Upper lobe of left lung (tissue), 6 donors: ENCODE results near the gene SSX4B. TPM values are rescaled to one million over a fixed set of nuclear protein-coding genes. Genes with fewer than 3 reads are reported as not detected.
"Not testable (repeated sequence)": the region's sequence is repeated elsewhere in the genome, so short reads cannot be mapped to it uniquely, and the experiment has no call there.

Experiments
- ATAC-seq, 2 donors: fragments of 200-7000 bp; cut with Tn5 transposase; one replicate each; pipeline ENCODE4 v1.9.1; 2022; ENCODE audit warnings: mild to moderate bottlenecking in 2 of 2, moderate library complexity in 2 of 2; ENCODE audit not compliant: low FRiP score in 2 of 2
- DNase-seq, 2 donors: peaks; one replicate each; pipeline ENCODE4 v3.0.0-alpha.2; 2019 to 2020
- H3K27ac ChIP-seq, 4 donors: fragments of 200-600 bp; sonication (generic); one replicate each; pipeline ENCODE4 v1.5.1; 2016 to 2019
- H3K27me3 ChIP-seq, 4 donors: fragments of 200-600 bp; sonication (generic); one replicate each; pipeline ENCODE4 v1.5.1; 2017 to 2019
- H3K36me3 ChIP-seq, 4 donors: fragments of 200-600 bp; sonication (generic); one replicate each; pipeline ENCODE4 v1.5.1; 2016 to 2019
- H3K4me1 ChIP-seq, 4 donors: fragments of 200-600 bp; sonication (generic); one replicate each; pipeline ENCODE4 v1.5.1; 2018 to 2019
- H3K4me3 ChIP-seq, 4 donors: fragments of 200-600 bp; sonication (generic); one replicate each; pipeline ENCODE4 v1.5.1; 2017 to 2019; ENCODE audit warnings: mild to moderate bottlenecking in 2 of 4, moderate library complexity in 1 of 4
- H3K9me3 ChIP-seq, 4 donors: fragments of 200-600 bp; sonication (generic); one replicate each; pipeline ENCODE4 v1.5.1; 2018 to 2019
- EP300 ChIP-seq, 4 donors: sonication (generic); formaldehyde crosslinking; IDR thresholded peaks; one replicate each; pipeline ENCODE4 v1.5.1; 2017; ENCODE audit warnings: antibody characterized with exemption in 4 of 4, control low read depth in 2 of 4
- POLR2A ChIP-seq, 4 donors: fragments of 450-650 bp; IDR thresholded peaks; one replicate each; pipeline ENCODE4 v1.5.1; 2016 to 2017; ENCODE audit warnings: antibody characterized with exemption in 4 of 4, mild to moderate bottlenecking in 2 of 4
- POLR2AphosphoS5 ChIP-seq, 2 donors: sonication (generic); formaldehyde crosslinking; IDR thresholded peaks; one replicate each; pipeline ENCODE4 v1.5.1; 2017; ENCODE audit warnings: antibody characterized with exemption in 2 of 2
- WGBS, 2 donors: methylation state at CpG; one replicate each; pipeline ENCODE4 v1.1.5; 2017 to 2018; 5-methylcytosine and 5-hydroxymethylcytosine counted together
- total RNA-seq, 6 donors: library from RNA; depleted of rRNA in 4 of 6; stranded (reverse); fragments of >200 nt in 4 of 6; gene quantifications; one replicate each; pipeline versions ENCODE4 v1.1.0 to v1.2.1, GENCODE V29; 2016 to 2021
- TF ChIP-seq, protein P1 (sequence below), 6 experiments: fragments of 450-650 bp in 4 of 6; fragments of 200-600 bp in 2 of 6; sonication (generic) in 2 of 6; IDR thresholded peaks; one replicate each; pipeline ENCODE4 v1.5.1; 2016 to 2019; ENCODE audit warnings: antibody characterized with exemption in 6 of 6
- donor health status: DM: no; HTN: no; CAD: no; lungs with moderate emphysema.
- donor health status: DM: no; HTN: yes; CAD: no; lungs with severe emphysema.

The SSX4B gene, protein sequence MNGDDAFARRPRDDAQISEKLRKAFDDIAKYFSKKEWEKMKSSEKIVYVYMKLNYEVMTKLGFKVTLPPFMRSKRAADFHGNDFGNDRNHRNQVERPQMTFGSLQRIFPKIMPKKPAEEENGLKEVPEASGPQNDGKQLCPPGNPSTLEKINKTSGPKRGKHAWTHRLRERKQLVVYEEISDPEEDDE
- total RNA-seq = not detected

DNA sequence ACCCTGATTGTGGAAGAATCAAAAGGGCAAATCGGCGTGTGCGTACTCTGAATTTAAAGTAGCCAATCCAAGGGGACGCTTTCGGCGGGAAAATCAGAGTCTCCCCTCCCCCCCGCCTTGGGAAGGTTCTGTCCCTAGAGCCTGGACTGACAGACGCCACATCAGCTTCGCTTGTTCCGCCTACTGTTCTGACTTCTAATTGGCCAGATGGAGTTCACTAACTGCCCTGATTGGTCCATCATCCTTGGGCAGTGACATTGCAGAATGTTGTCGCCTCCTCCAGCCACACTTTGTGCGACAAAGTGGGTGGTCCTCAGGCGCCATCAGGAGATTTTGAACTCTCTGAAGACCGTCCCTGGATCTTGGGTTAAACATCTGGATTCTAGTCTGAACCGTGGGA, at the start of gene SSX4B:
Gene SSX4B, minus strand, starts transcription at position 101 of the 400 bp plus-strand sequence. CDS start 588 bp downstream, outside the sequence.
- not testable (repeated sequence) for ATAC-seq, H3K4me1 ChIP-seq, H3K4me3 ChIP-seq, DNase-seq, H3K27me3 ChIP-seq, H3K36me3 ChIP-seq, H3K27ac ChIP-seq, H3K9me3 ChIP-seq
- no CpG with 5 or more reads among the region's 15 CpGs for WGBS, 2 donors

DNA sequence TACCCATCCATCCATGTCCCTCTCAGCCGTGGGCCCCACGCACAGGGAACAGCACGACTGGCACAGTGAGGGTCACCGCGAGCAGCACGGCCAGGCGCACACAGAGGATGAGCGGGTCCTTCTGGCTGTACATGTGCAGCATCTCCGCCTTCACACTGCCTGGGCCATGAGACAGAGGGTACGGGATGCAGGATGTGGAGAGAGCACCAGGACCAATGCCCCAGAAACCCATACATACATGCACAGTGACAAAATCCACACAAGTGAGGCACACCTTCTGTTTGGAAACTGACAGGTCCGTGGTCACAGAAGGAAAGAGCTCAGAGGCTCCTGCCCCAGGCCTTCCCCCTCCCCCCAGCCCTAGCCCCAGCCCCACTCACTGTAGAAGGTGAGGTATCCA, 48.8 kb upstream of the SSX4B start:
- DNase-seq (no peak), ATAC-seq (no peak)
- no peaks in the 10 kb centered on the region for H3K27me3 ChIP-seq
- no peaks in the 10 kb centered on the region for H3K9me3 ChIP-seq
- no peaks in the 10 kb centered on the region for H3K36me3 ChIP-seq
- no peak overlapping the region for H3K27ac ChIP-seq
- TF ChIP-seq EP300 (IDR thresholded peaks at IDR 0.05) (no peak), POLR2AphosphoS5 (IDR thresholded peaks at IDR 0.05) (no peak), POLR2A (IDR thresholded peaks at IDR 0.05) (no peak)
- TF ChIP-seq, protein P1, sequence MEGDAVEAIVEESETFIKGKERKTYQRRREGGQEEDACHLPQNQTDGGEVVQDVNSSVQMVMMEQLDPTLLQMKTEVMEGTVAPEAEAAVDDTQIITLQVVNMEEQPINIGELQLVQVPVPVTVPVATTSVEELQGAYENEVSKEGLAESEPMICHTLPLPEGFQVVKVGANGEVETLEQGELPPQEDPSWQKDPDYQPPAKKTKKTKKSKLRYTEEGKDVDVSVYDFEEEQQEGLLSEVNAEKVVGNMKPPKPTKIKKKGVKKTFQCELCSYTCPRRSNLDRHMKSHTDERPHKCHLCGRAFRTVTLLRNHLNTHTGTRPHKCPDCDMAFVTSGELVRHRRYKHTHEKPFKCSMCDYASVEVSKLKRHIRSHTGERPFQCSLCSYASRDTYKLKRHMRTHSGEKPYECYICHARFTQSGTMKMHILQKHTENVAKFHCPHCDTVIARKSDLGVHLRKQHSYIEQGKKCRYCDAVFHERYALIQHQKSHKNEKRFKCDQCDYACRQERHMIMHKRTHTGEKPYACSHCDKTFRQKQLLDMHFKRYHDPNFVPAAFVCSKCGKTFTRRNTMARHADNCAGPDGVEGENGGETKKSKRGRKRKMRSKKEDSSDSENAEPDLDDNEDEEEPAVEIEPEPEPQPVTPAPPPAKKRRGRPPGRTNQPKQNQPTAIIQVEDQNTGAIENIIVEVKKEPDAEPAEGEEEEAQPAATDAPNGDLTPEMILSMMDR (IDR thresholded peaks at IDR 0.05) = no peak
- no peaks in the 10 kb centered on the region for H3K4me1 ChIP-seq
- H3K4me3 ChIP-seq = no peak overlapping the region
- WGBS, 2 donors = 89 to 100% methylated on average over 2 to 11 of the region's 11 CpGs

DNA sequence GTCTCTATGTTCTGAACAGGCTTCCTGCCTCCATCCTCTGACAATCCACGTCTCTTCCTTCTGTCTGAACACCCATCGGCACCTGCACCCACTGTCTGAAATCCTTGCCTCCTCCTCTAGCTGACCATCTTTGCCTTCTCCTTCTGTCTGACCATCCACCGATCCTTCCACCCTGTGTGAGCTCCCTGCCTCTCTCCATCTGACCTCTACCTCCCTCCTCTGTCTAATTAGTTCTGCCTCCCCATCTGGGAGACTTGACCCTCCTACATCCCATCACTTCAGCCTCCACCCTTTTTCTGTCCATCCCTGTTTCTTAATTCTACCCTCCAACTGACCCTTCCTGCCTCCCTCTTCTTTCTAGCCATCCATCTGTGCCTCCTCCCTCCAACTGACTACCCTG, 48.3 kb upstream of the SSX4B start:
- Histone ChIP-seq H3K27me3 (no peaks in the 10 kb centered on the region), H3K9me3 (no peaks in the 10 kb centered on the region), H3K4me1 (no peaks in the 10 kb centered on the region), H3K27ac (no peak overlapping the region), H3K4me3 (no peak overlapping the region), H3K36me3 (no peaks in the 10 kb centered on the region)
- TF ChIP-seq POLR2A (IDR thresholded peaks at IDR 0.05) = no peak
- no peak for TF ChIP-seq EP300 (IDR thresholded peaks at IDR 0.05)
- TF ChIP-seq POLR2AphosphoS5 (IDR thresholded peaks at IDR 0.05) = no peak
- TF ChIP-seq, protein P1 (IDR thresholded peaks at IDR 0.05) = no peak
- DNase-seq (no peak), ATAC-seq (no peak)
- WGBS, 2 donors = 76 to 96% methylated on average over 3 of the region's 3 CpGs

- DNase-seq = no peak
- ATAC-seq = no peak
- WGBS, 2 donors = 83 to 90% methylated on average over 3 to 6 of the region's 6 CpGs
- H3K4me1 ChIP-seq = no peaks in the 10 kb centered on the region
- no peak overlapping the region for H3K4me3 ChIP-seq
- TF ChIP-seq EP300 (IDR thresholded peaks at IDR 0.05) (no peak), POLR2A (IDR thresholded peaks at IDR 0.05) (no peak), POLR2AphosphoS5 (IDR thresholded peaks at IDR 0.05) (no peak)
- TF ChIP-seq, protein P1 (IDR thresholded peaks at IDR 0.05) = no peak
- H3K36me3 ChIP-seq = no peaks in the 10 kb centered on the region
- no peaks in the 10 kb centered on the region for H3K27me3 ChIP-seq
- H3K9me3 ChIP-seq = no peaks in the 10 kb centered on the region
- H3K27ac ChIP-seq = no peak overlapping the region
These were observed 47.7 kb upstream of the SSX4B start for GRCh38 chrX:48459483-48459882.

DNA sequence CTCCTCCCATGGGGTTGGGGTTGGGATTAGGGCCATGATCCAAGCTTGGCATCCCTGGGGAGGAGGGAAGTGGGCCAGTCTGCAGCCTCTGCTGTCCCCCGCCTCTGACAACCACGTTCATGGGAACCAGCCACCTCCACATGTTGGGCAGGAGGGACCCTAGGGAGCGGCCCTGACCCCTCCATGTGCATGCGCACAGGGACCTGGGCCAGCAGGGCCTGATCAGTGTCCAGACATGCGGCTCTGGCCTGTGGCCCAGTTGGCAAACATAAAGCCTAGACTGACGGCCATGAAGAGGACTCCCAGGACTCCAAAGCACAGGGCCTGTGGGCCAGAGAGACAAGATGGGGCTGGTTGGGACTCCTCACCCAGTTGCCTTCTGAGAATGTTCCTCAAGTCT, 47.0 kb upstream of the SSX4B start:
- DNase-seq = no peak
- no peak for TF ChIP-seq EP300 (IDR thresholded peaks at IDR 0.05)
- Histone ChIP-seq H3K27me3 (no peaks in the 10 kb centered on the region), H3K27ac (no peak overlapping the region), H3K9me3 (no peaks in the 10 kb centered on the region), H3K4me3 (no peak overlapping the region), H3K4me1 (no peaks in the 10 kb centered on the region), H3K36me3 (no peaks in the 10 kb centered on the region)
- no peak for ATAC-seq
- WGBS, 2 donors = 56% methylated on average over 6 of the region's 6 CpGs; no CpG with 5 or more reads in 1 of the 2 donors

GRCh38 chrX:48456628-48457331, 45.0 kb upstream of the SSX4B start:
- ATAC-seq (no peak), DNase-seq (no peak)
- Histone ChIP-seq H3K4me3 (no peak overlapping the region), H3K27ac (no peak overlapping the region), H3K4me1 (no peaks in the 10 kb centered on the region), H3K36me3 (no peaks in the 10 kb centered on the region), H3K9me3 (no peaks in the 10 kb centered on the region), H3K27me3 (no peaks in the 10 kb centered on the region)
- 85 to 95% methylated on average over 6 of the region's 6 CpGs for whole genome bisulfite sequencing, 2 donors
- TF ChIP-seq, protein P1 (IDR thresholded peaks at IDR 0.05) = no peak
- TF ChIP-seq POLR2A (IDR thresholded peaks at IDR 0.05) (no peak), POLR2AphosphoS5 (IDR thresholded peaks at IDR 0.05) (no peak), EP300 (IDR thresholded peaks at IDR 0.05) (no peak)
